HCT116 (cell line): ENCODE measurements around the gene INTS3. TPM values are rescaled to one million over a fixed set of nuclear protein-coding genes. Genes with fewer than 3 reads are reported as not detected.

Experiments
- ATAC-seq: fragments of 200-7000 bp; cut with Tn5 transposase; 2 replicates; pipeline ENCODE4 v1.9.1; 2020; ENCODE audit warnings: mild to moderate bottlenecking, moderate library complexity
- BruUV-seq: library from RNA; stranded (reverse); fragments of 400-500 nt; replicated peaks from 2 replicates; lab custom pipeline; 2021; lab: Mats Ljungman, UMichigan
- CTCF ChIA-PET: fragments of 300-600 bp; sonication (Branson Sonifier 250); formaldehyde crosslinking; loops from one replicate; lab custom pipeline; 2021; ENCODE audit warnings: antibody characterized with exemption; lab: Charles Lee
- POLR2A ChIA-PET: fragments of 300-600, 350-600 bp; sonication (Branson Sonifier 250); formaldehyde crosslinking; loops from one replicate; lab custom pipeline; 2021; ENCODE audit warnings: antibody characterized with exemption; lab: Charles Lee
- RAD21 ChIA-PET, 2 experiments: fragments of 300-600 bp; sonication (Branson Sonifier 250); formaldehyde crosslinking; loops; one replicate each; lab custom pipeline; 2023; ENCODE audit warnings: low total read pairs in 2 of 2; ENCODE audit not compliant: uncharacterized antibody in 2 of 2, unreplicated experiment in 2 of 2, low non-redundant PET in 1 of 2; lab: Charles Lee
- DNase-seq: peaks from one replicate; pipeline ENCODE4 v3.0.0-alpha.2; 2010; ENCODE audit warnings: low read depth, low spot score
- H2AFZ ChIP-seq: fragments of 200-600 bp; shearing (Covaris generic), sonication (generic); 2 replicates; pipeline ENCODE4 v1.6.1; 2017; ENCODE audit warnings: low read depth, mixed run types, mixed read lengths, antibody characterized with exemption, low read length; ENCODE audit not compliant: poor library complexity, severe bottlenecking
- H3K27ac ChIP-seq: 2 replicates; pipeline ENCODE4 v1.5.1; 2012; ENCODE audit warnings: low read depth, low read length
- H3K27me3 ChIP-seq: fragments of 200-600 bp; sonication (generic); 2 replicates; pipeline ENCODE4 v1.6.1; 2016; ENCODE audit warnings: mixed run types, low read length, mixed read lengths; ENCODE audit not compliant: insufficient read depth
- H3K36me3 ChIP-seq, 2 experiments: fragments of 200-500 bp in 1 of 2; fragments of 200-600 bp in 1 of 2; sonication (Bioruptor generic) in 1 of 2; sonication (generic) in 1 of 2; 2 replicates each; pipeline versions ENCODE4 v1.5.1 to v1.6.1; 2014 to 2016; ENCODE audit warnings: low read length in 2 of 2, inconsistent platforms in 1 of 2, mixed read lengths in 1 of 2, mixed run types in 1 of 2; ENCODE audit not compliant: insufficient read depth in 2 of 2, control insufficient read depth in 1 of 2
- H3K4me1 ChIP-seq, 2 experiments: fragments of 200-600 bp in 1 of 2; sonication (generic) in 1 of 2; 2 replicates each; pipeline versions ENCODE4 v1.5.1 to v1.6.1; 2012 to 2017; ENCODE audit warnings: low read length in 2 of 2, inconsistent platforms in 1 of 2, mild to moderate bottlenecking in 1 of 2, mixed read lengths in 1 of 2, mixed run types in 1 of 2, moderate library complexity in 1 of 2; ENCODE audit not compliant: insufficient read depth in 2 of 2, control insufficient read depth in 1 of 2
- H3K4me2 ChIP-seq: fragments of 200-600 bp; sonication (generic); 2 replicates; pipeline ENCODE4 v1.6.1; 2017; ENCODE audit warnings: mixed run types, low read length, mixed read lengths
- H3K4me3 ChIP-seq, 2 experiments: fragments of 200-600 bp in 1 of 2; sonication (generic) in 1 of 2; replicated peaks in 1 of 2; 2 replicates each; pipeline ENCODE4 v1.5.1; 2011 to 2016; ENCODE audit warnings: low read length in 2 of 2, control low read depth in 1 of 2, low read depth in 1 of 2, mild to moderate bottlenecking in 1 of 2, mixed read lengths in 1 of 2, mixed run types in 1 of 2
- H3K79me2 ChIP-seq: fragments of 200-600 bp; sonication (generic); 2 replicates; pipeline ENCODE4 v1.6.1; 2017; ENCODE audit warnings: mild to moderate bottlenecking, mixed run types, low read length, moderate library complexity, mixed read lengths; ENCODE audit not compliant: insufficient read depth
- H3K9ac ChIP-seq: fragments of 200-600 bp; sonication (generic); 2 replicates; pipeline ENCODE4 v1.6.1; 2016; ENCODE audit warnings: low read length, mixed read lengths
- H3K9me2 ChIP-seq: fragments of 200-600 bp; sonication (generic), shearing (Covaris generic); 2 replicates; pipeline ENCODE4 v1.6.1; 2017; ENCODE audit warnings: mixed run types, mild to moderate bottlenecking, moderate library complexity; ENCODE audit not compliant: insufficient read depth
- H3K9me3 ChIP-seq, 2 experiments: fragments of 200-500 bp in 1 of 2; fragments of 200-600 bp in 1 of 2; sonication (Bioruptor generic) in 1 of 2; sonication (generic) in 1 of 2; 2 replicates each; pipeline ENCODE4 v1.6.1; 2014 to 2017; ENCODE audit warnings: low read length in 2 of 2, mixed read lengths in 2 of 2, inconsistent platforms in 1 of 2, low read depth in 1 of 2, mild to moderate bottlenecking in 1 of 2, mixed run types in 1 of 2, moderate library complexity in 1 of 2; ENCODE audit not compliant: control insufficient read depth in 1 of 2, insufficient read depth in 1 of 2
- H4K20me1 ChIP-seq: fragments of 200-600 bp; sonication (generic), shearing (Covaris generic); 2 replicates; pipeline ENCODE4 v1.6.1; 2017; ENCODE audit warnings: mixed run types, mild to moderate bottlenecking, moderate library complexity; ENCODE audit not compliant: insufficient read depth
- CEBPB ChIP-seq: IDR thresholded peaks from 2 replicates; pipeline ENCODE4 v1.6.1; 2012; ENCODE audit warnings: low read depth
- EGR1 ChIP-seq: IDR thresholded peaks from 2 replicates; pipeline ENCODE4 v1.6.1; 2012; ENCODE audit warnings: low read depth
- ELF1 ChIP-seq: IDR thresholded peaks from 2 replicates; pipeline ENCODE4 v1.6.1; 2012; ENCODE audit warnings: low read depth, borderline replicate concordance
- EZH2 ChIP-seq: fragments of 200-600 bp; sonication (generic); IDR thresholded peaks from 2 replicates; pipeline ENCODE4 v1.6.1; 2017; ENCODE audit warnings: antibody characterized with exemption, mixed run types
- EZH2phosphoT487 ChIP-seq: fragments of 200-600 bp; IDR thresholded peaks from 2 replicates; pipeline ENCODE4 v1.6.1; 2018; ENCODE audit warnings: antibody characterized with exemption, borderline replicate concordance
- FOSL1 ChIP-seq: IDR thresholded peaks from 2 replicates; pipeline ENCODE4 v1.6.1; 2012; ENCODE audit warnings: low read depth
- JUND ChIP-seq: IDR thresholded peaks from 2 replicates; pipeline ENCODE4 v1.6.1; 2012
- POLR2AphosphoS5 ChIP-seq: IDR thresholded peaks from 2 replicates; pipeline ENCODE4 v1.6.1; 2011; ENCODE audit warnings: mild to moderate bottlenecking, low read depth, low read length, moderate library complexity
- RAD21 ChIP-seq: IDR thresholded peaks from 2 replicates; pipeline ENCODE4 v1.6.1; 2012; ENCODE audit warnings: low read depth, mild to moderate bottlenecking
- SIN3A ChIP-seq: IDR thresholded peaks from 2 replicates; pipeline ENCODE4 v1.6.1; 2012; ENCODE audit warnings: low read depth
- SRF ChIP-seq: IDR thresholded peaks from 2 replicates; pipeline ENCODE4 v1.6.1; 2012; ENCODE audit warnings: low read depth
- TCF7L2 ChIP-seq: IDR thresholded peaks from 2 replicates; pipeline ENCODE4 v1.7.0; 2011; ENCODE audit warnings: borderline replicate concordance, inconsistent platforms; ENCODE audit not compliant: insufficient read depth, insufficient read length; ENCODE audit errors: extremely low read depth
- YY1 ChIP-seq: IDR thresholded peaks from 2 replicates; pipeline ENCODE4 v1.6.1; 2011; ENCODE audit warnings: low read length, low read depth, moderate library complexity, mild to moderate bottlenecking; ENCODE audit not compliant: insufficient replicate concordance; ENCODE audit errors: extremely low read depth
- ZFX ChIP-seq: fragments of 450-650 bp; IDR thresholded peaks from 2 replicates; pipeline ENCODE4 v1.6.1; 2017
- ZNF274 ChIP-seq: fragments of 200-500 bp; sonication (Bioruptor generic); IDR thresholded peaks from 2 replicates; pipeline ENCODE4 v1.6.1; 2014; ENCODE audit warnings: mild to moderate bottlenecking, low read depth, low read length, inconsistent platforms
- intact Hi-C: fragments of 100-400 bp; cut with micrococcal nuclease; formaldehyde crosslinking; loops from 2 replicates; pipeline ENCODE4 v1.10.0; 2022
- total RNA-seq: library from RNA; stranded (reverse); gene quantifications from one replicate; pipeline ENCODE4 v1.2.1, GENCODE V29; 2021; ENCODE audit not compliant: unreplicated experiment
- TF ChIP-seq, protein P1 (sequence below): IDR thresholded peaks from 2 replicates; pipeline ENCODE4 v1.6.1; 2011; ENCODE audit warnings: mild to moderate bottlenecking, low read length, moderate library complexity; ENCODE audit not compliant: insufficient replicate concordance; ENCODE audit errors: extremely low read depth
- TF ChIP-seq, protein P2 (sequence below): IDR thresholded peaks from 2 replicates; pipeline ENCODE4 v1.6.1; 2012; ENCODE audit warnings: low read depth

The INTS3 gene
- total RNA-seq, 1 experiment from 2014 or later: 47.6 TPM

DNA sequence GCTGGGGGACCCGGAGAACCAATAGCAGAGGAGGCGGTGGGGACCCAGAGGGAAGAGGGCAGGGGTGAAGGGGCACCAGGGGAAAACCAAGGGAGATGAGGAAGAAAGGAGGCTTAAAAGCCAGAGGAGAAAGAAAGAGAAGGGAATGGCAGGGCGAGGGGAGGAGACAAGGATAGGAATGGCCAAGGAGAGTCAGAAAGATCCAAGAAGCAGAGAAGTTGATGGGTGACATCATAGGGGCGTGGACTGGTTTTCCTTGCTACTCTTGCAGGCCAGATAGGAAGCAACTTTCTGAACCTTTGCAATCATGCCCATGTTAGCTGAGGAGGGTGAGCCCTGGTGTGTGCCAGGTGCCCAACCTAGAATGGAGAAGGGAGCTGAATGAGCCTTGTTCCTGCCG is 44.0 kb upstream of the INTS3 start:
- no peaks in the 10 kb centered on the region; the same call in 1 of the 2 replicates for H3K27me3 ChIP-seq
- BruUV-seq: no TSS peak
- no peak overlapping the region for H2AFZ ChIP-seq
- peaks cover 0 to 5% of the 10 kb centered on the region in 2 experiments; a peak in 1 of 4 replicates for H3K4me1 ChIP-seq
- H3K9me2 ChIP-seq: no peaks in the 10 kb centered on the region
- TF ChIP-seq POLR2AphosphoS5 (no peak), ZFX (no peak), ELF1 (no peak), RAD21 (no peak), YY1 (no peak), TCF7L2 (no peak), JUND (no peak), EZH2phosphoT487 (no peak), EGR1 (no peak), SIN3A (no peak), SRF (no peak), CEBPB (no peak), FOSL1 (no peak), ZNF274 (no peak), EZH2 (no peak)
- TF ChIP-seq, protein P1, sequence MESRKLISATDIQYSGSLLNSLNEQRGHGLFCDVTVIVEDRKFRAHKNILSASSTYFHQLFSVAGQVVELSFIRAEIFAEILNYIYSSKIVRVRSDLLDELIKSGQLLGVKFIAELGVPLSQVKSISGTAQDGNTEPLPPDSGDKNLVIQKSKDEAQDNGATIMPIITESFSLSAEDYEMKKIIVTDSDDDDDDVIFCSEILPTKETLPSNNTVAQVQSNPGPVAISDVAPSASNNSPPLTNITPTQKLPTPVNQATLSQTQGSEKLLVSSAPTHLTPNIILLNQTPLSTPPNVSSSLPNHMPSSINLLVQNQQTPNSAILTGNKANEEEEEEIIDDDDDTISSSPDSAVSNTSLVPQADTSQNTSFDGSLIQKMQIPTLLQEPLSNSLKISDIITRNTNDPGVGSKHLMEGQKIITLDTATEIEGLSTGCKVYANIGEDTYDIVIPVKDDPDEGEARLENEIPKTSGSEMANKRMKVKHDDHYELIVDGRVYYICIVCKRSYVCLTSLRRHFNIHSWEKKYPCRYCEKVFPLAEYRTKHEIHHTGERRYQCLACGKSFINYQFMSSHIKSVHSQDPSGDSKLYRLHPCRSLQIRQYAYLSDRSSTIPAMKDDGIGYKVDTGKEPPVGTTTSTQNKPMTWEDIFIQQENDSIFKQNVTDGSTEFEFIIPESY: no peak
- TF ChIP-seq, protein P2, sequence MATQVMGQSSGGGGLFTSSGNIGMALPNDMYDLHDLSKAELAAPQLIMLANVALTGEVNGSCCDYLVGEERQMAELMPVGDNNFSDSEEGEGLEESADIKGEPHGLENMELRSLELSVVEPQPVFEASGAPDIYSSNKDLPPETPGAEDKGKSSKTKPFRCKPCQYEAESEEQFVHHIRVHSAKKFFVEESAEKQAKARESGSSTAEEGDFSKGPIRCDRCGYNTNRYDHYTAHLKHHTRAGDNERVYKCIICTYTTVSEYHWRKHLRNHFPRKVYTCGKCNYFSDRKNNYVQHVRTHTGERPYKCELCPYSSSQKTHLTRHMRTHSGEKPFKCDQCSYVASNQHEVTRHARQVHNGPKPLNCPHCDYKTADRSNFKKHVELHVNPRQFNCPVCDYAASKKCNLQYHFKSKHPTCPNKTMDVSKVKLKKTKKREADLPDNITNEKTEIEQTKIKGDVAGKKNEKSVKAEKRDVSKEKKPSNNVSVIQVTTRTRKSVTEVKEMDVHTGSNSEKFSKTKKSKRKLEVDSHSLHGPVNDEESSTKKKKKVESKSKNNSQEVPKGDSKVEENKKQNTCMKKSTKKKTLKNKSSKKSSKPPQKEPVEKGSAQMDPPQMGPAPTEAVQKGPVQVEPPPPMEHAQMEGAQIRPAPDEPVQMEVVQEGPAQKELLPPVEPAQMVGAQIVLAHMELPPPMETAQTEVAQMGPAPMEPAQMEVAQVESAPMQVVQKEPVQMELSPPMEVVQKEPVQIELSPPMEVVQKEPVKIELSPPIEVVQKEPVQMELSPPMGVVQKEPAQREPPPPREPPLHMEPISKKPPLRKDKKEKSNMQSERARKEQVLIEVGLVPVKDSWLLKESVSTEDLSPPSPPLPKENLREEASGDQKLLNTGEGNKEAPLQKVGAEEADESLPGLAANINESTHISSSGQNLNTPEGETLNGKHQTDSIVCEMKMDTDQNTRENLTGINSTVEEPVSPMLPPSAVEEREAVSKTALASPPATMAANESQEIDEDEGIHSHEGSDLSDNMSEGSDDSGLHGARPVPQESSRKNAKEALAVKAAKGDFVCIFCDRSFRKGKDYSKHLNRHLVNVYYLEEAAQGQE: no peak
- H3K4me3 ChIP-seq: no peak overlapping the region
- DNase-seq: no peak
- H3K36me3 ChIP-seq: no peaks in the 10 kb centered on the region
- no peak overlapping the region for H3K4me2 ChIP-seq
- no peaks in the 10 kb centered on the region for H4K20me1 ChIP-seq
- no peak overlapping the region for H3K9ac ChIP-seq
- intact Hi-C loops: no loop called here
- peak; percentile 55 for ATAC-seq
- no peaks in the 10 kb centered on the region for H3K79me2 ChIP-seq
- no peak overlapping the region for H3K27ac ChIP-seq
- ChIA-PET CTCF (no interaction called here), RAD21 (no interaction called here), POLR2A (no interaction called here)
- H3K9me3 ChIP-seq: no peaks in the 10 kb centered on the region
